CD14-positive monocyte (primary cell): ENCODE data around the gene MAP2K5. TPM values are rescaled to one million over a fixed set of nuclear protein-coding genes. Genes with fewer than 3 reads are reported as not detected.

Experiments used
- DNase-seq, 3 donors: peaks; one replicate each; pipeline ENCODE4 v3.0.0-alpha.2; 2011 to 2022
- H2AFZ ChIP-seq: 2 replicates; pipeline ENCODE4 v1.6.0; 2012; ENCODE audit warnings: mild to moderate bottlenecking, low read depth, low read length, inconsistent platforms; ENCODE audit not compliant: insufficient read depth, poor library complexity, severe bottlenecking
- H3K27ac ChIP-seq, 2 donors: 1 replicate in 1 of 2; 2 replicates in 1 of 2; pipeline ENCODE4 v1.5.1; 2012 to 2013; ENCODE audit warnings: low read length in 2 of 2, control low read depth in 1 of 2, inconsistent platforms in 1 of 2, low read depth in 1 of 2, mild to moderate bottlenecking in 1 of 2
- H3K27me3 ChIP-seq, 2 donors: one replicate each; pipeline versions ENCODE4 v1.6.0 to v1.6.1; 2011 to 2013; ENCODE audit warnings: low read length in 2 of 2; ENCODE audit not compliant: control insufficient read depth in 2 of 2, insufficient read depth in 2 of 2
- H3K36me3 ChIP-seq, 2 donors: replicated peaks in 1 of 2; 1 replicate in 1 of 2; 2 replicates in 1 of 2; pipeline versions ENCODE4 v1.5.1 to v1.6.1; 2012 to 2013; ENCODE audit warnings: low read length in 2 of 2, control low read depth in 1 of 2, inconsistent platforms in 1 of 2, mild to moderate bottlenecking in 1 of 2; ENCODE audit not compliant: insufficient read depth in 2 of 2, control insufficient read depth in 1 of 2
- H3K4me1 ChIP-seq, 2 donors: 1 replicate in 1 of 2; 2 replicates in 1 of 2; pipeline versions ENCODE4 v1.5.1 to v1.6.1; 2012 to 2013; ENCODE audit warnings: low read length in 2 of 2, control low read depth in 1 of 2, inconsistent platforms in 1 of 2, mild to moderate bottlenecking in 1 of 2, moderate library complexity in 1 of 2; ENCODE audit not compliant: insufficient read depth in 2 of 2, control insufficient read depth in 1 of 2
- H3K4me2 ChIP-seq: replicated peaks from 2 replicates; pipeline ENCODE3; 2012; ENCODE audit warnings: low read length, moderate library complexity, mild to moderate bottlenecking; ENCODE audit not compliant: poor library complexity, severe bottlenecking; ENCODE audit errors: extremely low read depth
- H3K4me3 ChIP-seq, 3 experiments: fragments of 200-600 bp in 1 of 3; sonication (generic) in 1 of 3; replicated peaks in 1 of 3; 1 replicate in 2 of 3; 2 replicates in 1 of 3; pipeline ENCODE4 v1.5.1; 2011 to 2013; ENCODE audit warnings: low read length in 3 of 3, mild to moderate bottlenecking in 3 of 3, control low read depth in 2 of 3, low read depth in 2 of 3, inconsistent platforms in 1 of 3, moderate library complexity in 1 of 3
- H3K79me2 ChIP-seq: 2 replicates; pipeline ENCODE4 v1.6.0; 2012; ENCODE audit warnings: mild to moderate bottlenecking, control low read depth, inconsistent platforms, low read length, moderate library complexity; ENCODE audit not compliant: insufficient read depth
- H3K9ac ChIP-seq: 2 replicates; pipeline ENCODE4 v1.6.0; 2017; ENCODE audit warnings: low read length, mild to moderate bottlenecking; ENCODE audit not compliant: insufficient read depth, poor library complexity, severe bottlenecking
- H3K9me3 ChIP-seq, 2 donors: replicated peaks in 1 of 2; 1 replicate in 1 of 2; 2 replicates in 1 of 2; pipeline versions ENCODE4 v1.5.1 to v1.6.1; 2012 to 2013; ENCODE audit warnings: low read length in 2 of 2, control low read depth in 1 of 2; ENCODE audit not compliant: control insufficient read depth in 1 of 2, insufficient read depth in 1 of 2
- H4K20me1 ChIP-seq: 2 replicates; pipeline ENCODE4 v1.6.0; 2012; ENCODE audit warnings: mild to moderate bottlenecking, low read length, control low read depth, moderate library complexity; ENCODE audit not compliant: insufficient read depth
- H3K27ac Mint-ChIP-seq, 7 donors: one replicate each; pipeline ENCODE4 v1.8.0; 2020; ENCODE audit warnings: mild to moderate bottlenecking in 7 of 7, mixed read lengths in 7 of 7, moderate library complexity in 6 of 7, inconsistent platforms in 2 of 7
- H3K27me3 Mint-ChIP-seq, 3 donors: one replicate each; pipeline ENCODE4 v1.8.0; 2021 to 2022; ENCODE audit warnings: low read depth in 3 of 3, mild to moderate bottlenecking in 3 of 3, mixed read lengths in 3 of 3, moderate library complexity in 3 of 3, inconsistent platforms in 1 of 3
- H3K36me3 Mint-ChIP-seq, 2 donors: one replicate each; pipeline ENCODE4 v1.8.0; 2020; ENCODE audit warnings: mixed read lengths in 2 of 2, inconsistent platforms in 1 of 2, mild to moderate bottlenecking in 1 of 2
- H3K4me1 Mint-ChIP-seq: one replicate; pipeline ENCODE4 v1.8.0; 2020; ENCODE audit warnings: mild to moderate bottlenecking, mixed read lengths
- H3K4me3 Mint-ChIP-seq, 2 donors: one replicate each; pipeline ENCODE4 v1.8.0; 2020; ENCODE audit warnings: mild to moderate bottlenecking in 2 of 2, mixed read lengths in 2 of 2, moderate library complexity in 1 of 2
- H3K9me3 Mint-ChIP-seq, 7 donors: one replicate each; pipeline ENCODE4 v1.8.0; 2020 to 2022; ENCODE audit warnings: mixed read lengths in 7 of 7, mild to moderate bottlenecking in 6 of 7, moderate library complexity in 6 of 7, inconsistent platforms in 2 of 7
- CTCF ChIP-seq: fragments of 200-600 bp; IDR thresholded peaks from one replicate; pipeline ENCODE4 v1.8.0; 2022; ENCODE audit warnings: antibody characterized with exemption, mild to moderate bottlenecking
- WGBS: methylation state at CpG from one replicate; pipeline ENCODE4 v1.1.5; 2013; ENCODE audit warnings: missing lambda C conversion rate; ENCODE audit not compliant: insufficient coverage; 5-methylcytosine and 5-hydroxymethylcytosine counted together
- intact Hi-C, 2 donors: fragments of 100-400 bp; cut with micrococcal nuclease; formaldehyde crosslinking; loops; one replicate each; pipeline versions ENCODE4 v1.15.0 to v1.15.1; 2023
- polyA plus RNA-seq, 3 donors: library from polyadenylated mRNA; depleted of rRNA in 1 of 3; unstranded in 2 of 3; stranded (reverse) in 1 of 3; fragments of 300-500 nt in 2 of 3; fragments of >200 nt in 1 of 3; fragmentation: Illumina TruSeq in 2 of 3; gene quantifications; 1 replicate in 2 of 3; 2 replicates in 1 of 3; pipeline ENCODE4 v1.2.3, GENCODE V29; 2012 to 2021

MAP2K5 gene
- polyA plus RNA-seq, 3 donors, result 10.2 to 11.3 (median 10.6) TPM

- 3% methylated on average over 8 of the region's 24 CpGs for WGBS
- Mint-ChIP-seq H3K4me1 (peaks cover 28% of the 10 kb centered on the region), H3K9me3 (no peaks in the 10 kb centered on the region), H3K4me3 (peak overlapping the region; percentile 87 to 89), H3K36me3 (peaks cover under 1 to 2% of the 10 kb centered on the region in 2 donors), H3K27ac (peak overlapping the region; percentile 93 to 97 (median 95)), H3K27me3 (no peaks in the 10 kb centered on the region)
- Histone ChIP-seq H2AFZ (peak overlapping the region; percentile 86), H3K4me1 (peaks cover 26 to 44% of the 10 kb centered on the region in 2 donors), H3K27ac (peak overlapping the region; percentile 86 to 98), H3K9ac (peak overlapping the region; percentile 93), H3K27me3 (no peaks in the 10 kb centered on the region), H3K4me3 (peak overlapping the region; percentile 55 to 88 (median 66)), H3K4me2 (peak overlapping the region; percentile 95), H3K9me3 (no peaks in the 10 kb centered on the region), H3K79me2 (peaks cover 40% of the 10 kb centered on the region), H3K36me3 (no peaks in the 10 kb centered on the region), H4K20me1 (no peaks in the 10 kb centered on the region)
- DNase-seq, result peak; percentile 60 to 75 (median 64)
- TF ChIP-seq CTCF, result no peak
- intact Hi-C loops, result loop anchor here (2.0 to 10.0 kb wide), 2 partner anchors 22 to 314 kb away; partner anchors contain the start of gene MAP2K5 (in 1 of the 2)
These were observed 22.0 kb upstream of the MAP2K5 start for GRCh38 chr15:67520321-67521028.

DNA sequence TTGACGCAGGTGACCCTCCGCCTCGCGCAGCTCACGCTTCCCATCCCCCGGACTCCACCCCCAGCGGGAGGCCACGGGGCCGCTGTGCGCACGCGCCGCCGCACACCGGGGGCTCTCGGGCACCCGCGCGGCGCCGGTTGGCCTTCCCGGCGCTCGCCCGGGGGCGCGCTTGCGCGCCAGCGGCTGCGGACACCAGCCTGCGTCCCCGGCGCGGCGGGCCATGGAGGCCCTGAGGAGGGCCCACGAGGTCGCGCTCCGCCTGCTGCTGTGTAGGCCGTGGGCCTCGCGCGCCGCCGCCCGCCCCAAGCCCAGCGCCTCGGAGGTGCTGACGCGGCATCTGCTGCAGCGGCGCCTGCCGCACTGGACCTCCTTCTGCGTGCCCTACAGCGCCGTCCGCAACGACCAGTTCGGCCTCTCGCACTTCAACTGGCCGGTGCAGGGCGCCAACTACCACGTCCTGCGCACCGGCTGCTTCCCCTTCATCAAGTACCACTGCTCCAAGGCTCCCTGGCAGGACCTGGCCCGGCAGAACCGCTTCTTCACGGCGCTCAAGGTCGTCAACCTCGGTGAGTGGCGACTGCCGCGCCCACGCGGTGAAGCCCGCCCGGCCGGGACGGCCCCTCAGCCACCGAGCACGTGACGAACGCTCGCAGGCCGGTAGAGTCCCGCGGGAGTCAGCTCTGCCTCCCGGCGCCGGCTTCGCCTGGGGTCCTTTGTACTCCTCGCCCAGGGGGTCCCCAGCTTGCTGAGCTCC lies 21.3 kb upstream of the MAP2K5 start, which contains the start of gene C15orf61:
TSS of gene C15orf61 (plus strand) at position 103 of the 754 bp plus-strand sequence. CDS start at position 221, 118 bp downstream.
- Histone ChIP-seq H3K9me3 (no peaks in the 10 kb centered on the region), H3K4me1 (peaks cover 26 to 44% of the 10 kb centered on the region in 2 donors), H3K4me3 (peak within 1 kb of the TSS; percentile 66 to 88 (median 67)), H3K4me2 (peak within 1 kb of the TSS; percentile 95), H3K27ac (peak within 1 kb of the TSS; percentile 90 to 98), H3K27me3 (no peaks in the 10 kb centered on the region), H3K36me3 (peaks cover 0 to 4% of the 10 kb centered on the region in 2 donors), H3K79me2 (peaks cover 47% of the 10 kb centered on the region), H3K9ac (peak within 1 kb of the TSS; percentile 93), H4K20me1 (no peaks in the 10 kb centered on the region), H2AFZ (peak within 1 kb of the TSS; percentile 86)
- WGBS, result under 1% methylated on average over 90 of the region's 94 CpGs
- intact Hi-C loops, result loop anchor here (2.0 to 10.0 kb wide), 2 partner anchors 22 to 314 kb away; partner anchors contain the start of gene MAP2K5 (in 1 of the 2)
- DNase-seq, result peak; percentile 62 to 79 (median 73)
- peaks cover 28% of the 10 kb centered on the region for H3K4me1 Mint-ChIP-seq
- TF ChIP-seq CTCF, result no peak
- H3K27me3 Mint-ChIP-seq, result no peaks in the 10 kb centered on the region
- peak within 1 kb of the TSS; percentile 91 to 92 for H3K4me3 Mint-ChIP-seq
- H3K27ac Mint-ChIP-seq, result peak within 1 kb of the TSS; percentile 95 to 97 (median 96)
- no peaks in the 10 kb centered on the region for H3K9me3 Mint-ChIP-seq
- H3K36me3 Mint-ChIP-seq, result peaks cover 2 to 5% of the 10 kb centered on the region in 2 donors
